Measurements from ENCODE around the gene LAMTOR1.

LAMTOR1 gene

GRCh38 chr11:72080326-72081183, 22.5 kb downstream of the LAMTOR1 start, which contains the start of the genes LRRC51 and NUMA1:
TSS of gene LRRC51 (plus strand) at chr11:72080850. CDS start at chr11:72089084, 8,234 bp downstream.
TSS of gene NUMA1 (minus strand) at chr11:72080542. CDS start at chr11:72035943, 44,599 bp downstream.
- no peak for TF ChIP-seq GATA3 (IDR thresholded peaks at IDR 0.05; ENCODE audit: low read depth, low read length)
- no peak for TF ChIP-seq GATA2 (IDR thresholded peaks at IDR 0.05; ENCODE audit: low read depth, low read length)

- TF ChIP-seq GATA3 (IDR thresholded peaks at IDR 0.05; ENCODE audit: low read depth, low read length) (no peak), GATA2 (IDR thresholded peaks at IDR 0.05; ENCODE audit: low read depth, low read length) (no peak; the same call in 1 of the 2 replicates)
These were observed 23.2 kb downstream of the LAMTOR1 start for GRCh38 chr11:72079819-72080325.

- TF ChIP-seq GATA3 (IDR thresholded peaks at IDR 0.05; ENCODE audit: low read depth, low read length) = no peak
- TF ChIP-seq GATA2 (IDR thresholded peaks at IDR 0.05; ENCODE audit: low read depth, low read length) = no peak
These were observed 24.6 kb downstream of the LAMTOR1 start for GRCh38 chr11:72078477-72078876.

- TF ChIP-seq GATA2 (IDR thresholded peaks at IDR 0.05; ENCODE audit: low read depth, low read length) (no peak), GATA3 (IDR thresholded peaks at IDR 0.05; ENCODE audit: low read depth, low read length) (no peak)
These were observed 27.3 kb downstream of the LAMTOR1 start for GRCh38 chr11:72075756-72076155.

GRCh38 chr11:72075109-72075508, 28.0 kb downstream of the LAMTOR1 start:
- TF ChIP-seq GATA2 (IDR thresholded peaks at IDR 0.05; ENCODE audit: low read depth, low read length) = no peak
- no peak for TF ChIP-seq GATA3 (IDR thresholded peaks at IDR 0.05; ENCODE audit: low read depth, low read length)

GRCh38 chr11:72072348-72072747, 30.7 kb downstream of the LAMTOR1 start:
- no peak for TF ChIP-seq GATA2 (IDR thresholded peaks at IDR 0.05; ENCODE audit: low read depth, low read length)
- TF ChIP-seq GATA3 (IDR thresholded peaks at IDR 0.05; ENCODE audit: low read depth, low read length) = no peak

GRCh38 chr11:72070491-72070890, 32.6 kb downstream of the LAMTOR1 start:
- TF ChIP-seq GATA3 (IDR thresholded peaks at IDR 0.05; ENCODE audit: low read depth, low read length) (no peak), GATA2 (IDR thresholded peaks at IDR 0.05; ENCODE audit: low read depth, low read length) (no peak)

GRCh38 chr11:72069787-72070251, 33.3 kb downstream of the LAMTOR1 start:
- TF ChIP-seq GATA3 (IDR thresholded peaks at IDR 0.05; ENCODE audit: low read depth, low read length) = no peak
- TF ChIP-seq GATA2 (IDR thresholded peaks at IDR 0.05; ENCODE audit: low read depth, low read length) = no peak

- TF ChIP-seq GATA2 (IDR thresholded peaks at IDR 0.05; ENCODE audit: low read depth, low read length) = no peak
- TF ChIP-seq GATA3 (IDR thresholded peaks at IDR 0.05; ENCODE audit: low read depth, low read length) = no peak
These were observed 33.9 kb downstream of the LAMTOR1 start for GRCh38 chr11:72069200-72069599.

GRCh38 chr11:72067676-72068075, 35.4 kb downstream of the LAMTOR1 start:
- TF ChIP-seq GATA2 (IDR thresholded peaks at IDR 0.05; ENCODE audit: low read depth, low read length) = no peak
- no peak for TF ChIP-seq GATA3 (IDR thresholded peaks at IDR 0.05; ENCODE audit: low read depth, low read length)

GRCh38 chr11:72067266-72067665, 35.8 kb downstream of the LAMTOR1 start:
- TF ChIP-seq GATA3 (IDR thresholded peaks at IDR 0.05; ENCODE audit: low read depth, low read length) (no peak), GATA2 (IDR thresholded peaks at IDR 0.05; ENCODE audit: low read depth, low read length) (no peak)

- TF ChIP-seq GATA2 (IDR thresholded peaks at IDR 0.05; ENCODE audit: low read depth, low read length) (no peak), GATA3 (IDR thresholded peaks at IDR 0.05; ENCODE audit: low read depth, low read length) (no peak)
These were observed 36.2 kb downstream of the LAMTOR1 start for GRCh38 chr11:72066855-72067254.

- TF ChIP-seq GATA3 (IDR thresholded peaks at IDR 0.05; ENCODE audit: low read depth, low read length) (no peak), GATA2 (IDR thresholded peaks at IDR 0.05; ENCODE audit: low read depth, low read length) (no peak)
These were observed 41.2 kb downstream of the LAMTOR1 start for GRCh38 chr11:72061739-72062396.

- TF ChIP-seq GATA2 (IDR thresholded peaks at IDR 0.05; ENCODE audit: low read depth, low read length) (no peak), GATA3 (IDR thresholded peaks at IDR 0.05; ENCODE audit: low read depth, low read length) (no peak)
These were observed 44.6 kb downstream of the LAMTOR1 start for GRCh38 chr11:72058416-72059034.

All from SH-SY5Y (cell line).